Retina (tissue), 1 donor: ENCODE data around the gene TP73.

Source experiments
- DNase-seq: peaks from one replicate; pipeline ENCODE4 v3.0.0-alpha.2; 2016

TP73 gene

GRCh38 chr1:3673381-3674099 lies 21.2 kb downstream of the TP73 start:
- DNase-seq = no peak

- DNase-seq = peak; percentile 62
Measured at GRCh38 chr1:3674100-3675094, 22.1 kb downstream of the TP73 start.

- no peak for DNase-seq
Measured at GRCh38 chr1:3675436-3675835, 23.1 kb downstream of the TP73 start.

GRCh38 chr1:3676581-3677470 lies 24.5 kb downstream of the TP73 start:
- no peak for DNase-seq

- no peak for DNase-seq
Measured at GRCh38 chr1:3677484-3677883, 25.2 kb downstream of the TP73 start.

- DNase-seq = no peak
Measured at GRCh38 chr1:3678361-3679097, 26.2 kb downstream of the TP73 start.

GRCh38 chr1:3679098-3679555 lies 26.8 kb downstream of the TP73 start:
- no peak for DNase-seq

- no peak for DNase-seq
Measured at GRCh38 chr1:3679799-3680453, 27.6 kb downstream of the TP73 start.

GRCh38 chr1:3680488-3681230 lies 28.3 kb downstream of the TP73 start:
- DNase-seq = no peak

GRCh38 chr1:3681231-3681897 lies 29.0 kb downstream of the TP73 start:
- DNase-seq = no peak

- DNase-seq = no peak
Measured at GRCh38 chr1:3681898-3682806, 29.8 kb downstream of the TP73 start.

- DNase-seq = no peak
Measured at GRCh38 chr1:3683197-3683596, 30.9 kb downstream of the TP73 start.

- no peak for DNase-seq
Measured at GRCh38 chr1:3683992-3684391, 31.7 kb downstream of the TP73 start.

- DNase-seq = no peak
Measured at GRCh38 chr1:3685222-3685621, 32.9 kb downstream of the TP73 start.

GRCh38 chr1:3685906-3686305 lies 33.6 kb downstream of the TP73 start:
- DNase-seq = no peak

- DNase-seq = no peak
Measured at GRCh38 chr1:3687504-3687903, 35.2 kb downstream of the TP73 start.

- no peak for DNase-seq
Measured at GRCh38 chr1:3688356-3689137, 36.2 kb downstream of the TP73 start.

GRCh38 chr1:3689138-3689750 lies 36.9 kb downstream of the TP73 start:
- DNase-seq = no peak
